Hair follicular keratinocyte (primary cell): Measurements from ENCODE around the gene LCE2B. TPM values are rescaled to one million over a fixed set of nuclear protein-coding genes. Genes with fewer than 3 reads are reported as not detected.

Experiments
- total RNA-seq: library from RNA; depleted of rRNA; stranded (reverse); fragments of >200 nt; gene quantifications from 2 replicates; pipeline ENCODE4 v1.2.3, GENCODE V29; 2015

The LCE2B gene
- total RNA-seq: not detected in 2 replicates

DNA sequence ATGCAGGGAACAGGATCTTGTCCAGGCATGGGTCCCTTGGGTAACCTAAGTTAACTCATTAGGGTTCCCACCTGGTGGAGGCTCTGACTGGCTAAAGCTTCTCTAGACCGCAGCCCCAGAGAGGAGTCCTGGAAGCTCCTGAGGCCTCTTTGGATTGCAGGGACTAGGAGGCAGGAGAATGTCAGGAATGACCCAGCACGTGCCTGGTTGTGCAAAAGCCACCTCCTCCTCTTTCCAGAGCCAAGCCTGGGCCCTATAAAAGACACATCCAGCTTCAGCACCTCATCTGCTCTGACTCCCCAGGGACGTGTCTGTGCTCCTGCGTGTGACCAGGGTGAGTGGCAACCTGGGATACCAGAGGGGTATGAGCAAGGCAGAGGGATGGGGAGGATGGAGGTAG, at the start of gene LCE2B:
TSS of gene LCE2B (plus strand) at position 301 of the 400 bp plus-strand sequence. CDS start 721 bp downstream, outside the sequence.

GRCh38 chr1:152663098-152663497, 22.8 kb upstream of the LCE2B start, which contains the start of gene LCE2D:
Gene LCE2D (plus strand): TSS chr1:152663380. CDS start chr1:152664106, 726 bp downstream.

DNA sequence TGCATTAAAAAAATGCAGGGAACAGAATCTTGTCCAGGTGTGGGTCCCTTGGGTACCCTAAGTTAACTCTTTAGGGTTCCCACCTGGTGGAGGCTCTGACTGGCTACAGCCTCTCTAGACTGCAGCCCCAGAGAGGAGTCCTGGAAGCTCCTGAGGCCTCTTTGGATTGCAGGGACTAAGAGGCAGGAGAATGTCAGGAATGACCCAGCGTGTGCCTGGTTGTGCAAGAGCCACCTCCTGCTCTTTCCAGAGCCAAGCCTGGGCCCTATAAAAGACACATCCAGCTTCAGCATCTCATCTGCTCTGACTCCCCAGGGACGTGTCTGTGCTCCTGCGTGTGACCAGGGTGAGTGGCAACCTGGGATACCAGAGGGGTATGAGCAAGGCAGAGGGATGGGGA, 10.9 kb upstream of the LCE2B start, which contains the start of gene LCE2C:
TSS of gene LCE2C (plus strand) at position 297 of the 400 bp plus-strand sequence. CDS start 737 bp downstream, outside the sequence.

GRCh38 chr1:152697701-152698600, 12.0 kb downstream of the LCE2B start, which contains the start of gene LCE2A:
Gene LCE2A (plus strand): TSS chr1:152698345. CDS start chr1:152698902, 557 bp downstream.

GRCh38 chr1:152707860-152708259, 21.9 kb downstream of the LCE2B start, which contains the start of gene LCE4A:
Gene LCE4A (plus strand): TSS chr1:152708160. CDS start chr1:152709076, 916 bp downstream.

Other genes starting within 250 kb of the LCE2B start
- not detected in 2 replicates for gene LCE5A, start 175.3 kb upstream of the LCE2B start, total RNA-seq
- gene CRCT1, start 171.6 kb upstream of the LCE2B start, total RNA-seq: 0.23 and 5.9 TPM in 2 replicates
- gene LCE3E, start 119.3 kb upstream of the LCE2B start, total RNA-seq: 0.68 and 1.6 TPM in 2 replicates
- 6.0 TPM in 1 of 2 replicates, not detected in the other for gene LCE3D, start 105.6 kb upstream of the LCE2B start, total RNA-seq
- not detected in 2 replicates for gene LCE3C, start 85.9 kb upstream of the LCE2B start, total RNA-seq
- gene LCE3B, start 72.3 kb upstream of the LCE2B start, total RNA-seq: not detected in 2 replicates
- gene LCE3A, start 63.0 kb upstream of the LCE2B start, total RNA-seq: not detected in 2 replicates
- gene LCE2D, start 22.7 kb upstream of the LCE2B start, total RNA-seq: not detected in 2 replicates
- gene LCE2C, start 10.8 kb upstream of the LCE2B start, total RNA-seq: not detected in 2 replicates
- gene LCE2A, start 12.2 kb downstream of the LCE2B start, total RNA-seq: not detected in 2 replicates
- not detected in 2 replicates for gene LCE4A, start 22.0 kb downstream of the LCE2B start, total RNA-seq
- gene KPRP, start 71.9 kb downstream of the LCE2B start, total RNA-seq: 0.04 TPM in 1 of 2 replicates, not detected in the other
- gene LCE1F, start 89.0 kb downstream of the LCE2B start, total RNA-seq: not detected in 2 replicates
- 0.91 TPM in 1 of 2 replicates, not detected in the other for gene LCE1E, start 100.1 kb downstream of the LCE2B start, total RNA-seq
- gene LCE1D, start 110.6 kb downstream of the LCE2B start, total RNA-seq: not detected in 2 replicates
- 1.1 and 9.9 TPM in 2 replicates for gene LCE1C, start 120.5 kb downstream of the LCE2B start, total RNA-seq
- 0.11 TPM in 1 of 2 replicates, not detected in the other for gene LCE1B, start 125.8 kb downstream of the LCE2B start, total RNA-seq
- 2.9 TPM in 1 of 2 replicates, not detected in the other for gene LCE1A, start 141.3 kb downstream of the LCE2B start, total RNA-seq
- gene LCE6A, start 156.7 kb downstream of the LCE2B start, total RNA-seq: not detected in 2 replicates
- gene LCE7A, start 173.9 kb downstream of the LCE2B start, total RNA-seq: not detected in 2 replicates
- gene SMCP, start 192.2 kb downstream of the LCE2B start, total RNA-seq: not detected in 2 replicates
- 5.2 and 10.2 TPM in 2 replicates for gene IVL, start 222.4 kb downstream of the LCE2B start, total RNA-seq